Dendritic cell treated with granulocyte-macrophage colony-stimulating factor and Interleukin-4, amounts not matched to agents 40 ng/mL and 50 ng/mL, for 4 days (primary cell): ENCODE data around the gene FN1.

ENCODE experiments used
- H3K27ac Mint-ChIP-seq: one replicate; pipeline ENCODE4 v1.8.0; 2022; ENCODE audit warnings: mild to moderate bottlenecking, mixed read lengths
- H3K27me3 Mint-ChIP-seq: one replicate; pipeline ENCODE4 v1.8.0; 2022; ENCODE audit warnings: mild to moderate bottlenecking, mixed read lengths
- H3K36me3 Mint-ChIP-seq: one replicate; pipeline ENCODE4 v1.8.0; 2022; ENCODE audit warnings: low read depth, mixed read lengths
- H3K4me1 Mint-ChIP-seq: one replicate; pipeline ENCODE4 v1.8.0; 2022; ENCODE audit warnings: low read depth, mixed read lengths
- H3K4me3 Mint-ChIP-seq: one replicate; pipeline ENCODE4 v1.8.0; 2022; ENCODE audit warnings: mild to moderate bottlenecking, moderate library complexity, mixed read lengths
- H3K9me3 Mint-ChIP-seq: one replicate; pipeline ENCODE4 v1.8.0; 2022; ENCODE audit warnings: mixed read lengths
- intact Hi-C: fragments of 100-400 bp; cut with micrococcal nuclease; formaldehyde crosslinking; loops from one replicate; pipeline ENCODE4 v1.15.0; 2022

Gene FN1

DNA sequence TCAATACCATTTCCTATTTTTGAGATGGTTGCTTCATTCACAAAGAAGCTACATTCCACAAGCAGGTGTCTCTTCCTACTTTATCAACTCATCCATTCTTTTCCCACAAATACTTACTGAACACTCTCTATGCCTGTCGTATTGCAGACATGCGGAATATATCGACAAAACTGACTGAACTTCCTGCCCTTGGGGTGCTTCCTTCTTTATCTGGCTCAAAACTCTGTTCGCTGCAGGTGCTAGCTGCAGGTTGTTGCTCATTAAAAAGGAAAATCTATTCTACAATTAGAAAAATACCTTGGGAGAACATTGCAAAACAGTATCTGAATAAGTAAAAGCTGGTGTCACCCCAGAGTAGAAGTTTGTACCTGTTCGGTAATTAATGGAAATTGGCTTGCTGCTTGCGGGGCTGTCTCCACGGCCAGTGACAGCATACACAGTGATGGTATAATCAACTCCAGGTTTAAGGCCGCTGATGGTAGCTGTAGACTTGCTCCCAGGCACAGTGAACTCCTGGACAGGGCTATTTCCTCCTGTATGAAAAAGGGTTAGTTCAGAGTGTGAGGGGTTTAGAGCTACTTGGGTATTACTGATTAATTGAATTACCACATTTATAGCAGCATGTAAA is 52.1 kb downstream of the FN1 start:
- no peaks in the 10 kb centered on the region for H3K27me3 Mint-ChIP-seq
- H3K36me3 Mint-ChIP-seq = peaks cover 5% of the 10 kb centered on the region
- H3K27ac Mint-ChIP-seq = no peak overlapping the region
- H3K9me3 Mint-ChIP-seq = no peaks in the 10 kb centered on the region
- intact Hi-C loops = no loop called here
- H3K4me1 Mint-ChIP-seq = no peaks in the 10 kb centered on the region
- no peak overlapping the region for H3K4me3 Mint-ChIP-seq

DNA sequence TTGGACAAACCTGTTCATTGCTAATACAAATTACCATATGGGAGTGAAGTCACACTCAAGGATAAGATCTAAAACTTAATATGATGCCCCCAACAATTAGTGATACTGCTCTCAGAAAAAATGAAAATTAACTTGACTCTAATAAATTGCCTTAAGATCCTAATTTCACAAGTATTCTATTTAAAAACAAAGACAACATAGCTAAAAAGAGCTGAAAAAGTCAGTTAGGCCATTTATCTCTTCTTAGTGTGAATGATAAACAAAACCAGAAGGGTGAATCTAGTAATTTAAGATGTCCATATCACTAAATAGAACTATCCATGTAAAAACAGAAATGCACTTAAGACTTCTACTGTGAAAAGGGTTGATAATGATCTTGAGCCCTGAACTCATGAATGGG is 53.4 kb downstream of the FN1 start:
- Mint-ChIP-seq H3K27me3 (no peaks in the 10 kb centered on the region), H3K4me1 (no peaks in the 10 kb centered on the region), H3K9me3 (no peaks in the 10 kb centered on the region), H3K4me3 (no peak overlapping the region), H3K27ac (no peak overlapping the region), H3K36me3 (peaks cover 5% of the 10 kb centered on the region)
- intact Hi-C loops = no loop called here

DNA sequence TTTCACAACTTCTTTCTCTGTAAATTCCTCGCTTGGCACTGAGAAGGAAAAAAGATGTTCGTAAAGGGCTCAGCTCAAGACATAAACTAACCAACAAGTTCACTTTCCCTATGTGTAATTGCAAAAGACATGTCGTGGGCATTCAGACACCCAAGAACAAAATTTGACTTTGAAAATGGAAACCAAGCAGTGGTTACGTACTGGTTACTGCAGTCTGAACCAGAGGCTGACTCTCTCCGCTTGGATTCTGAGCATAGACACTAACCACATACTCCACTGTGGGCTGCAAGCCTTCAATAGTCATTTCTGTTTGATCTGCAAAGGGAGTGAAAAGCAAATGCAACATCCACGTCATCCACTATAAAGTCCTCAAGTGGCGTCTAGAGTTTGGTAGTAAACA is 53.9 kb downstream of the FN1 start:
- Mint-ChIP-seq H3K36me3 (peaks cover 5% of the 10 kb centered on the region), H3K27me3 (no peaks in the 10 kb centered on the region), H3K4me1 (no peaks in the 10 kb centered on the region), H3K27ac (no peak overlapping the region), H3K4me3 (no peak overlapping the region), H3K9me3 (no peaks in the 10 kb centered on the region)
- intact Hi-C loops = no loop called here

DNA sequence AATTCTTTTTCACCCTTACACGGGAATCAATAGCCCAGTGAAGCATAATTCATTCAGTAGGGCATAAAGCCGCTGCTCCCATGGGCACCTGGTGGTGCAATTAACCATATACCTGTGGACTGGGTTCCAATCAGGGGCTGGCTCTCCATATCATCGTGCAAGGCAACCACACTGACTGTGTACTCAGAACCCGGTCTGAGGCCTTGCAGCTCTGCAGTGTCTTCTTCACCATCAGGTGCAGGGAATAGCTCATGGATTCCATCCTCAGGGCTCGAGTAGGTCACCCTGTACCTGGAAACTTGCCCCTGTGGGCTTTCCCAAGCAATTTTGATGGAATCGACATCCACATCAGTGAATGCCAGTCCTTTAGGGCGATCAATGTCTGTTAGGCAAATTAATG is 55.2 kb downstream of the FN1 start:
- H3K4me3 Mint-ChIP-seq = no peak overlapping the region
- no peaks in the 10 kb centered on the region for H3K36me3 Mint-ChIP-seq
- no peaks in the 10 kb centered on the region for H3K9me3 Mint-ChIP-seq
- no peak overlapping the region for H3K27ac Mint-ChIP-seq
- H3K4me1 Mint-ChIP-seq = no peaks in the 10 kb centered on the region
- H3K27me3 Mint-ChIP-seq = no peaks in the 10 kb centered on the region
- intact Hi-C loops = no loop called here

DNA sequence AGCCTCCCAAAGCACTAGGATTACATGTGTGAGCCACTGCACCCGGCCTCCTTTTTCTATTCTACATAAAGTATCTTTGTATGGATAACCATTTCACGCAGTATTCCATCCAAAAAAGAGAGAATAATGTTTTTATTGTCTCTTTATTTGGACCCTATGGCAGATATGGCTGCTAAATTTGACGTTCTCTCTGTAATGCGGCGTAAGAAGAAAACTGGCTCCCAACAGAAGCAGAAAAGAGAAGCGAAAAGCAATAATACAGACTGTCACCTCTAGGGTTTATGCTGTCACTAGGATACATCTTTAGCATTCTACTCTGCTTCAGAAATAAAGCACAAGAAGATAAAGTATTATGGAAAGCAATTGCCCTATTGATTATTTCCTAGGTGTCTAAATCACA is 55.9 kb downstream of the FN1 start:
- no peak overlapping the region for H3K4me3 Mint-ChIP-seq
- no peaks in the 10 kb centered on the region for H3K4me1 Mint-ChIP-seq
- intact Hi-C loops = no loop called here
- H3K9me3 Mint-ChIP-seq = peaks cover under 1% of the 10 kb centered on the region
- no peaks in the 10 kb centered on the region for H3K36me3 Mint-ChIP-seq
- H3K27me3 Mint-ChIP-seq = no peaks in the 10 kb centered on the region
- no peak overlapping the region for H3K27ac Mint-ChIP-seq

DNA sequence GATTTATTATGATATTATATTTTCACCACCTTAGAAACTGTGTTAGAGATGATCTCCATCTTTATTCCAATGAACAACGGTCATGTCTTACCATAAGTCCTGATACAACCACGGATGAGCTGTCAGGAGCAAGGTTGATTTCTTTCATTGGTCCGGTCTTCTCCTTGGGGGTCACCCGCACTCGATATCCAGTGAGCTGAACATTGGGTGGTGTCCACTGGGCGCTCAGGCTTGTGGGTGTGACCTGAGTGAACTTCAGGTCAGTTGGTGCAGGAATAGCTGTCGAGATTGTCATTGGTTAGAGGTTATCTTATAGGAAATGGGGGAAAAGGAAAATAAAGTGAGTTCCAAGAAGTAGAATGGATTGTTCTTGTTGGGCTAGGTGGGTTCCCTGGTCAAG is 56.8 kb downstream of the FN1 start:
- no peaks in the 10 kb centered on the region for H3K4me1 Mint-ChIP-seq
- H3K9me3 Mint-ChIP-seq = peaks cover 10% of the 10 kb centered on the region
- no peak overlapping the region for H3K27ac Mint-ChIP-seq
- intact Hi-C loops = no loop called here
- peaks cover 9% of the 10 kb centered on the region for H3K36me3 Mint-ChIP-seq
- H3K27me3 Mint-ChIP-seq = no peaks in the 10 kb centered on the region
- no peak overlapping the region for H3K4me3 Mint-ChIP-seq

DNA sequence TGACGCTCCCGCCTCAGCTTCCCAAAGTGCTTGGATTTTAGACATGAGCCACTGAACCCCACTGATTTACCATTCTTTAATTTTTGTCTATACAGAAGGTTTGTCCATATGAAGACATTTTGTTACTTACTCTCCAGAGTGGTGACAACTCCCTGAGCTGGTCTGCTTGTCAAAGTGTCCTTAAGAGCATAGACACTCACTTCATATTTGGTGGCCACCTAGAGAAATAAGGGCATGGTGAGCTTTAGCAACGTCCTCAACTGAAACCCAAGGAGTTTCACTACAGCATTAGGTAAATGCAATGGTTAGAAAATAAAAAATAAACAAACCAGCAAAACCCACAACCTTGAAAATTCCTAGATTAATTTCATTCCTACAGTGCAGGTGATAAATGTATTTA is 57.8 kb downstream of the FN1 start:
- Mint-ChIP-seq H3K27me3 (no peaks in the 10 kb centered on the region), H3K9me3 (peaks cover 11% of the 10 kb centered on the region), H3K27ac (no peak overlapping the region), H3K4me3 (no peak overlapping the region), H3K4me1 (no peaks in the 10 kb centered on the region), H3K36me3 (peaks cover 10% of the 10 kb centered on the region)
- intact Hi-C loops = no loop called here

DNA sequence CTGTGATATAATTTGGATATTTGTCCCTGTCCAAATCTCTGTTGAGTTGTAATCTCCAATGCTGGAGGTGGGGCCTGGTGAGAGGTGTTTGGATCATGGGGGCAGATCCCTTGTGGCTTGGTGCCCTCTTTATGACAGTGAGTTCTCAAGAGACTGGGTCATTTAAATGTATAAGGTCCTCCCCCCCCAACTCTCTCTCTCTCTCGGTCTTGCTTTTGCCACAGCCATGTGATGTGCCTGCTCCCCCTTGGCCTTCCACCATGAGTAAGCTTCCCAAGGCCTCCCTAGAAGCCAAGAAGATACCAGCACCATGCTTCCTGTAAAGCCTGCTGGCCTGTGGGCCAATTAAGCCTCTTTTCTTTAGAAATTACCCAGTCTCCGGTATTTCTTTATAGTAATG is 58.6 kb downstream of the FN1 start:
- intact Hi-C loops = no loop called here
- H3K4me3 Mint-ChIP-seq = no peak overlapping the region

DNA sequence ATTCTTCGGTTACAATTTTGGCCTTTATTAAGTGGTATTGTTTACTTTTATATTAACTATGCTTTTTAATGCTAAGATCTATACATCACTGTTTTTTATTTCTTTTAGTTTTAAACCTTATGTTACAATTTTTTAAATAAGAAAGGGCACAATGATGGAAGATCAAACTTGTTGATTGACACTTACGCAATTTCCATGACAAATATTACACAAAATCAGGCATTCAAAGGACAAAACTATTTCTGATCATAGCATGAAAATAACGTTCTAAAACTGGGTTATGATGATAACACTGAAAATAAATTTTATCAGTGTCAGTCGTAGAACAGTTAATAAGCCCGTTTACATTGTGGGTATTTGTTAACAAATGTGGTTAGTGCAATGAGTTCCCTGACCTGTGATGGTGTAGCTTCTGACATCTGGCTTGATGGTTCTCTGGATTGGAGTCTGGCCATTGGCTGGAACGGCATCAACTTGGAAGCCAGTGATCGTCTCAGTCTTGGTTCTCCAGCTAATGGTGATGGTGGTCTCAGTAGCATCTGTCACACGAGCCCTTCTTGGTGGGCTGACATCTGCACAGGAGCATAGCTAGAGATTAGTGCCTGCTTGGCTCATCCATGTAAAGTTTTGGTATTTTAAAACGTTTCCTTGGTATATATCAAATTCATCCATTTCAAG is 59.6 kb downstream of the FN1 start:
- Mint-ChIP-seq H3K27me3 (no peaks in the 10 kb centered on the region), H3K27ac (no peak overlapping the region), H3K36me3 (peaks cover 10% of the 10 kb centered on the region), H3K9me3 (peaks cover 11% of the 10 kb centered on the region), H3K4me1 (no peaks in the 10 kb centered on the region), H3K4me3 (no peak overlapping the region)
- intact Hi-C loops = no loop called here

More for the DNA sequence above, 58.6 kb downstream of the FN1 start:
- H3K27me3 Mint-ChIP-seq = no peaks in the 10 kb centered on the region
- peaks cover 11% of the 10 kb centered on the region for H3K9me3 Mint-ChIP-seq
- no peak overlapping the region for H3K27ac Mint-ChIP-seq
- peaks cover 10% of the 10 kb centered on the region for H3K36me3 Mint-ChIP-seq
- no peaks in the 10 kb centered on the region for H3K4me1 Mint-ChIP-seq

DNA sequence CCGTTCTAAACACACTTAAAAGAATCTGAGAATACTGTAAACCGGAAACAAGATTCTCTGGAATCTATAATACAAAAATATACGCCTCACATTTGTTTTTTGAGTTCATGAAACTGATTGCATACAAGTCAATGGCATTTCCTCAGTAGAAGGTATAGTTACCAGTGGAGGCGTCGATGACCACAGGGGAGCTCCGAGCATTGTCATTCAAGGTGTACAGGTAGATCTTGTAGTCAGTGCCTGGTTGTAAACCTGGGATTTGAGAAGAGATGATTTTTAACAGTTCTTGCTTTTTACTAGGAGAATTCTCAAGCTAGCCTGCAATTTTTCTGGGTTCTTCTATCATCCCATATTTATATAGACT is 60.4 kb downstream of the FN1 start:
- Mint-ChIP-seq H3K27ac (no peak overlapping the region), H3K36me3 (peaks cover 15% of the 10 kb centered on the region), H3K9me3 (peaks cover 11% of the 10 kb centered on the region), H3K4me1 (no peaks in the 10 kb centered on the region), H3K4me3 (no peak overlapping the region), H3K27me3 (no peaks in the 10 kb centered on the region)
- intact Hi-C loops = no loop called here

DNA sequence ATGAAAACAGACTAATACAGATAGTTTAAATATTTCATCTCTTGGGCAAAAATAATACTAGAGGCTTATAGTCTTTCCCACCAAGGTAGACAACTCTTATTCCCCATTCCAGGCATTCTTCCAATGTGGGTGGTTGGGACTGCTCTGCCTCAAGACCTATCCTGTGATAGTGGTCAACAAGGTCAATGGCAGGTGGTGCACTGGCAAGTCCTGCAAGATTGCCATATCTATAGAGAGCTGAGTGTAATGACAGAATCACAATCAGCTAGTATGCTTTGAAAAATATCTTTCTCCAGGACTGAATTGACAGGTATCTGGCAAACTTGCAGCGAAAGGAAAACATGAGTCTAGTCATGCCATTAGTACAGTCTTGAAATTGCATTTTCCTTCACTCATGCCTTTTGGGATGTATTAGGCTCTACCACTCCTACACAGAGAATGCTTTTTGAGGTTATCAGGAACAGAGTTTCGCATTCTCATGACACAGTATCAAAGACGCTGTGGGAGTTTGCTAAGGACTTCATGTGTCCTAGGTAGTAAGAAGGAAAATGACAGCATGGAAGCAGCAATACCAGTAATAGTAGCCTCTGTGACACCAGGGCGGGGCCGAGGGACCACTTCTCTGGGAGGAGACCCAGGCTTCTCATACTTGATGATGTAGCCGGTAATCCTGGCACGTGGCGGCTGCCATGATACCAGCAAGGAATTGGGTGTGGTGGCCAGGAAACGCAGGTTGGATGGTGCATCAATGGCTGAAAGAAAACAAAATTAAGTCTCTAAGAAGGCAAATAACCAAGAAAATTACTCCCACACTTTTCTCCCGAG is 61.0 kb downstream of the FN1 start:
- H3K36me3 Mint-ChIP-seq = peaks cover 15% of the 10 kb centered on the region
- no peak overlapping the region for H3K27ac Mint-ChIP-seq
- H3K27me3 Mint-ChIP-seq = no peaks in the 10 kb centered on the region
- no peak overlapping the region for H3K4me3 Mint-ChIP-seq
- intact Hi-C loops = no loop called here
- H3K9me3 Mint-ChIP-seq = peaks cover 11% of the 10 kb centered on the region
- no peaks in the 10 kb centered on the region for H3K4me1 Mint-ChIP-seq

DNA sequence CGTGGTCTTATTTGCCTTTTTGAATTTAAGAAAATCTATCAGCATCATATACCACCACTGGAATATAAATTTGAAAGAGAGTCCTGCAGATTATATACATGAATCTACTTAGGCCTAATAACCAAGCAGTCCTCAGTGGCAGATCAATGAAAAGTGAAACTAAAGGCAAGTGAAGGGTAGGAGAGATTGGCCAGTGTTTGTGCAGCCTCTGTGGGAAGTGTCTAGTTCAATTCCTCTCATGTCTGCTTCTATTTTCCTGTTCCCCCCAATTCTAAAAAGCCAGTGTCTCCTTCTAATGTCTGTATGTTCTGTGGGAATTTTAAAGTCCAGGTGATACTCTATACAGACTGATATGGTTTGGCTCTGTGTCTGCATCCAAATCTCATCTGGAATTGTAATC is 61.9 kb downstream of the FN1 start:
- intact Hi-C loops = no loop called here
- Mint-ChIP-seq H3K27me3 (no peaks in the 10 kb centered on the region), H3K27ac (no peak overlapping the region), H3K36me3 (peaks cover 15% of the 10 kb centered on the region), H3K4me3 (no peak overlapping the region), H3K9me3 (peaks cover 11% of the 10 kb centered on the region), H3K4me1 (no peaks in the 10 kb centered on the region)

DNA sequence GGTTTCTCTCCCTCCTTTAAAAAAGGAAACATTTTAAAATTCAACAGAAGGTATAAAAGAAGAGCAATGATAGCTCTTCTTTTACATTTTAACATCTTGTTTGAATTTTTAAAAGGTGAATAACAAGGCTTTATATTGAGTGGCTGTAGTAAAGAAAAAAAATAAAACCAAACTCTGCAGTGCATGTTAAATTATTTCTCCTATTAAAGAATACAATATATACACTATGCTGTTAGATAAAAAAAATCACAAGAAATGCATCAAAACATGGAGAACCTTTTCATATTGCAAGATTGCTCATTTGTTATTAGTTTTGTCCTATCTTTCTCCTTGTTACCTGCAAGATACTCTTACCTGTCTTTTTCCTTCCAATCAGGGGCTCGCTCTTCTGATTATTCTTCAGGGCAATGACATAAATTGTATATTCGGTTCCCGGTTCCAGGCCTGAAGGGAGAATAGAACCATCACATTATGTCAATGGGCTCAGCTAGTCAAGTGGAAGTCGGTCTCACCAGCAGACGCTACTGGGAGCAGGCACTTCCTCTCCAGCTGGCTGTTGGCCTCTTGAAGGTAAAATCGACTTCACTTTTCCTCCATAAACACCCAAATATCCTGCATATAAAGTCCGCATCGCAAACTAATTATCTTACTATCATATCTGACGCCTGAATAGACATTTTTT is 62.8 kb downstream of the FN1 start:
- intact Hi-C loops = no loop called here
- H3K4me3 Mint-ChIP-seq = no peak overlapping the region
- no peaks in the 10 kb centered on the region for H3K4me1 Mint-ChIP-seq
- peaks cover 11% of the 10 kb centered on the region for H3K9me3 Mint-ChIP-seq
- no peaks in the 10 kb centered on the region for H3K27me3 Mint-ChIP-seq
- H3K27ac Mint-ChIP-seq = no peak overlapping the region
- peaks cover 15% of the 10 kb centered on the region for H3K36me3 Mint-ChIP-seq
